Measurements from ENCODE around the gene TAS1R2.

- TF ChIP-seq POLR2A (IDR thresholded peaks at IDR 0.05) (no peak), CTCF (IDR thresholded peaks at IDR 0.05) (no peak)
Measured at GRCh38 chr1:18884727-18885126, 25.3 kb upstream of the TAS1R2 start.
